Measurements from ENCODE around the gene CTNND2.

CTNND2 gene

GRCh38 chr5:11793396-11793795 is 110.8 kb downstream of the CTNND2 start:
- Histone ChIP-seq H3K27me3 (replicated peaks; ENCODE audit: control insufficient read depth, insufficient read depth, low read length) (no peaks in the 10 kb centered on the region), H3K4me3 (replicated peaks; ENCODE audit: low read depth, low read length) (no peak overlapping the region)
- TF ChIP-seq CTCF (IDR thresholded peaks at IDR 0.05; ENCODE audit: insufficient read depth, low read length, poor library complexity, severe bottlenecking), result no peak

GRCh38 chr5:11792621-11793020 is 111.6 kb downstream of the CTNND2 start:
- no peaks in the 10 kb centered on the region for H3K36me3 ChIP-seq (ENCODE audit: control insufficient read depth, insufficient read depth, low read length)
- H3K27me3 ChIP-seq (replicated peaks; ENCODE audit: control insufficient read depth, insufficient read depth, low read length), result no peaks in the 10 kb centered on the region
- TF ChIP-seq CTCF (IDR thresholded peaks at IDR 0.05; ENCODE audit: insufficient read depth, low read length, poor library complexity, severe bottlenecking), result no peak
- no peak overlapping the region for H3K4me3 ChIP-seq (replicated peaks; ENCODE audit: low read depth, low read length)
- no peak for DNase-seq (ENCODE audit: extremely low read depth, insufficient read length)

More at GRCh38 chr5:11793396-11793795, 110.8 kb downstream of the CTNND2 start:
- H3K36me3 ChIP-seq (ENCODE audit: control insufficient read depth, insufficient read depth, low read length), result no peaks in the 10 kb centered on the region
- no peak for DNase-seq (ENCODE audit: extremely low read depth, insufficient read length)

GRCh38 chr5:11791792-11792191 is 112.5 kb downstream of the CTNND2 start:
- Histone ChIP-seq H3K27me3 (replicated peaks; ENCODE audit: control insufficient read depth, insufficient read depth, low read length) (no peaks in the 10 kb centered on the region), H3K4me3 (replicated peaks; ENCODE audit: low read depth, low read length) (no peak overlapping the region), H3K36me3 (ENCODE audit: control insufficient read depth, insufficient read depth, low read length) (no peaks in the 10 kb centered on the region)
- TF ChIP-seq CTCF (IDR thresholded peaks at IDR 0.05; ENCODE audit: insufficient read depth, low read length, poor library complexity, severe bottlenecking), result no peak
- DNase-seq (ENCODE audit: extremely low read depth, insufficient read length), result no peak

GRCh38 chr5:11790201-11790600 is 114.0 kb downstream of the CTNND2 start:
- no peak for TF ChIP-seq CTCF (IDR thresholded peaks at IDR 0.05; ENCODE audit: insufficient read depth, low read length, poor library complexity, severe bottlenecking)
- DNase-seq (ENCODE audit: extremely low read depth, insufficient read length), result no peak
- H3K27me3 ChIP-seq (replicated peaks; ENCODE audit: control insufficient read depth, insufficient read depth, low read length), result no peaks in the 10 kb centered on the region
- no peak overlapping the region for H3K4me3 ChIP-seq (replicated peaks; ENCODE audit: low read depth, low read length)
- no peaks in the 10 kb centered on the region for H3K36me3 ChIP-seq (ENCODE audit: control insufficient read depth, insufficient read depth, low read length)

- DNase-seq (ENCODE audit: extremely low read depth, insufficient read length), result no peak
- TF ChIP-seq CTCF (IDR thresholded peaks at IDR 0.05; ENCODE audit: insufficient read depth, low read length, poor library complexity, severe bottlenecking), result no peak
- Histone ChIP-seq H3K27me3 (replicated peaks; ENCODE audit: control insufficient read depth, insufficient read depth, low read length) (no peaks in the 10 kb centered on the region), H3K36me3 (ENCODE audit: control insufficient read depth, insufficient read depth, low read length) (no peaks in the 10 kb centered on the region), H3K4me3 (replicated peaks; ENCODE audit: low read depth, low read length) (no peak overlapping the region)
Observed at GRCh38 chr5:11785771-11786352, 118.4 kb downstream of the CTNND2 start.
